RWPE2 (cell line): ENCODE results near the gene B4GALNT3.
A peak's percentile ranks its signal among the peaks of the same experiment; 100 is the strongest.

ENCODE experiments used
- ATAC-seq: fragments of 200-7000 bp; cut with Tn5 transposase; 3 replicates; pipeline ENCODE4 v1.9.1; 2021; ENCODE audit warnings: low read depth
- DNase-seq: peaks from one replicate; pipeline ENCODE4 v3.0.0-alpha.2; 2020; ENCODE audit warnings: low spot score
- H3K27ac ChIP-seq: fragments of 450-650 bp; 2 replicates; pipeline ENCODE4 v1.5.1; 2017; ENCODE audit warnings: mild to moderate bottlenecking; ENCODE audit not compliant: poor library complexity, severe bottlenecking
- H3K27me3 ChIP-seq: fragments of 250-450 bp; sonication (Bioruptor Pico); 2 replicates; pipeline ENCODE4 v1.5.1; 2021; ENCODE audit warnings: mild to moderate bottlenecking, moderate library complexity; ENCODE audit not compliant: insufficient read depth, poor library complexity, severe bottlenecking
- H3K36me3 ChIP-seq: fragments of 250-450 bp; sonication (Bioruptor Pico); 2 replicates; pipeline ENCODE4 v1.5.1; 2020; ENCODE audit warnings: low read depth, mild to moderate bottlenecking, moderate library complexity
- H3K4me1 ChIP-seq: fragments of 250-450 bp; sonication (Bioruptor Pico); 2 replicates; pipeline ENCODE4 v1.5.1; 2021; ENCODE audit warnings: mild to moderate bottlenecking, moderate library complexity; ENCODE audit not compliant: insufficient read depth, poor library complexity, severe bottlenecking
- H3K4me3 ChIP-seq: fragments of 250-450 bp; sonication (Bioruptor Pico); 2 replicates; pipeline ENCODE4 v1.5.1; 2021; ENCODE audit warnings: mild to moderate bottlenecking, moderate library complexity; ENCODE audit not compliant: severe bottlenecking
- H3K9me3 ChIP-seq: fragments of 250-450 bp; sonication (Bioruptor Pico); 2 replicates; pipeline ENCODE4 v1.5.1; 2021; ENCODE audit warnings: mild to moderate bottlenecking, moderate library complexity; ENCODE audit not compliant: severe bottlenecking
- TF ChIP-seq, protein P1 (sequence below): fragments of 450-650 bp; IDR thresholded peaks from one replicate; pipeline ENCODE4 v1.5.1; 2017; ENCODE audit warnings: mild to moderate bottlenecking, moderate library complexity; ENCODE audit not compliant: poor library complexity, severe bottlenecking

B4GALNT3 gene

DNA sequence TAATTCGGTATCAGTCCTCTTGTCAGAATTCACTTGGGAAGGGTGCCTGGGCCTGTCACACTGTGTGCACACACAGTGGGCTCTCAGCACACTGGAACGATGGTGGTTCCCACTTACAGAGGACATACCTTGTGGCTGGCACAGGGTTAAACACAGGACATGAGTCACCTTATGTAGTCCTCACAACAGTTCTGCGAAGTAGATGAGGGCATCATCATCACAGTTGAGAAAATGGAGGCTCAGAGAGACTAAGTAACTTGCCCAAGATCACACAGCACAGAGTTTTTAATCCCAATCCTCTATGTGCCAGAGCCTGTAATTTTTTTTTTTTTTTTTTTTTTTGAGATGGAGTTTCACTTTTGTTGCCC lies 112.8 kb downstream of the B4GALNT3 start:
- peaks cover 19% of the 10 kb centered on the region for H3K4me1 ChIP-seq
- H3K4me3 ChIP-seq = no peak overlapping the region
- H3K9me3 ChIP-seq = no peaks in the 10 kb centered on the region
- peak overlapping the region; percentile 93 for H3K27ac ChIP-seq
- no peaks in the 10 kb centered on the region for H3K36me3 ChIP-seq
- TF ChIP-seq, protein P1, sequence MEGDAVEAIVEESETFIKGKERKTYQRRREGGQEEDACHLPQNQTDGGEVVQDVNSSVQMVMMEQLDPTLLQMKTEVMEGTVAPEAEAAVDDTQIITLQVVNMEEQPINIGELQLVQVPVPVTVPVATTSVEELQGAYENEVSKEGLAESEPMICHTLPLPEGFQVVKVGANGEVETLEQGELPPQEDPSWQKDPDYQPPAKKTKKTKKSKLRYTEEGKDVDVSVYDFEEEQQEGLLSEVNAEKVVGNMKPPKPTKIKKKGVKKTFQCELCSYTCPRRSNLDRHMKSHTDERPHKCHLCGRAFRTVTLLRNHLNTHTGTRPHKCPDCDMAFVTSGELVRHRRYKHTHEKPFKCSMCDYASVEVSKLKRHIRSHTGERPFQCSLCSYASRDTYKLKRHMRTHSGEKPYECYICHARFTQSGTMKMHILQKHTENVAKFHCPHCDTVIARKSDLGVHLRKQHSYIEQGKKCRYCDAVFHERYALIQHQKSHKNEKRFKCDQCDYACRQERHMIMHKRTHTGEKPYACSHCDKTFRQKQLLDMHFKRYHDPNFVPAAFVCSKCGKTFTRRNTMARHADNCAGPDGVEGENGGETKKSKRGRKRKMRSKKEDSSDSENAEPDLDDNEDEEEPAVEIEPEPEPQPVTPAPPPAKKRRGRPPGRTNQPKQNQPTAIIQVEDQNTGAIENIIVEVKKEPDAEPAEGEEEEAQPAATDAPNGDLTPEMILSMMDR = no peak
- ATAC-seq (no peak), DNase-seq (no peak)
- H3K27me3 ChIP-seq = no peaks in the 10 kb centered on the region

DNA sequence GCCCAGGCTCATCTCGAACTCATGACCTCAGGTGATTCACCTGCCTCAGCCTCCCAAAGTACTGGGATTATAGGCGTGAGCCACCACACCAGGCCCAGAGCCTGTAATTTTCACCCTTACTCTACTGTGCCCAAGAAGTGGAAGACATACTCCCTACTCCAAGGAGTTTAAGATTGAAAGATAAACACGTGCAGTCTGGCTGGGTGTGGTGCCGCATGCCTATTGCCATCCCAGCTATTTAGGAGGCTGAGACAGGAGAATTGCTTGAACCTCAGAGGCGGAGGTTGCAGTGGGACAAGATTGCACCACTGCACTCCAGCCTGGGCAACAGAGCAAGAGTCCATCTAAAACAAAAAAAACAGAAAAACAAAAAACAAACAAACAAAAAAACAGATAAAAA lies 113.5 kb downstream of the B4GALNT3 start:
- peaks cover 19% of the 10 kb centered on the region for H3K4me1 ChIP-seq
- TF ChIP-seq, protein P1 = no peak
- H3K36me3 ChIP-seq = no peaks in the 10 kb centered on the region
- DNase-seq (no peak), ATAC-seq (no peak)
- no peaks in the 10 kb centered on the region for H3K27me3 ChIP-seq
- H3K9me3 ChIP-seq = no peaks in the 10 kb centered on the region
- no peak overlapping the region for H3K4me3 ChIP-seq
- no peak overlapping the region for H3K27ac ChIP-seq

DNA sequence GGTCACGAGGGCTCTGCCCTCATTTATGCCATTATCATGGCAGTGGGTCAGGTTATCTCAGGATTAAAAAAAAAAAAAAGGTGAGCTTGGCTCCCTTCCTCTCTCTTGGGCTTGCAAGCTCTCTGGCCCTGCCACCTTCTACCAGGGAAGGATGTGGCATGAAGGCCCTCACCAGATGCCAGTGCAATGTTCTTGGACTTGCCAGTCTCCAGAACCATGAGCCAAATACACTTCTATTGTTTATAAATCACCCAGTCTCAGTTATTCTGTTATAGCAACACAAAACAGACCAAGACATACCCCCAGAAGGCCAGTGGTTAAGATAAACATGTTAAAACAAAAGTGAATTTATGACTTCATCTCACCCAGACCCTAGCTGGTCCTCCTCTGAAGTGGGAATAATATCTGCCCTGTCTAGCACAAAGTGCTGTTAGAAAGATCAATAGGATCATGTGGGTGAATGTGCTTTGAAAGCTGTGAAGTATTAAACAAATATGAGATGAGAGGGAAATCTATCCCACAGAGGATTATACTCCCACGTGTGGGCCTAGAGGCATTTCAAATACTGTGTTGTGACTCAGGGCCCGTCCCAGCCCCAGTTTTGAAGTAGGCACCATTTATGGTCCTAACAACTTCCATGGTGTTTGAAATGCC lies 114.9 kb downstream of the B4GALNT3 start:
- DNase-seq = no peak
- H3K36me3 ChIP-seq = no peaks in the 10 kb centered on the region
- no peak for ATAC-seq
- no peaks in the 10 kb centered on the region for H3K9me3 ChIP-seq
- H3K27me3 ChIP-seq = no peaks in the 10 kb centered on the region
- peaks cover 31% of the 10 kb centered on the region for H3K4me1 ChIP-seq
- TF ChIP-seq, protein P1 = no peak
- peak overlapping the region; percentile 47 for H3K27ac ChIP-seq
- H3K4me3 ChIP-seq = no peak overlapping the region

DNA sequence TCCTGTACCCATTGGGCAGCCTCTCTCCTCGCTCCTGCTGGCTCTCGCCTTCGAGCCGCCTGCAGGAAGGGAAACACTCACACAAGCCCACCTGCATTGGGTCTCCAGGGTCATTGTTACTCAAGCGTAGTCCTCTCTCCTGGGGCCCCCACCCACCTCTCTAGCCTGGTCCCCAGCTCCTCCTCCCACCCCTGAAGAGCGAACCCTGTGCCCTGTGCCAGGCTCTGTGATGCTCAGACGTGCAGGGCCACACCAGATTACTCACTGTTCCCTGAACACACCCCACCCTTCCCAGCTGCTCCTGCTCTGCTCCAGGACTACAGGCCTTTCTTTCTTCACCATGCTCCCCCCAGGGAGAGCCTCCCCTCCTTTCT lies 115.4 kb downstream of the B4GALNT3 start:
- H3K4me3 ChIP-seq = no peak overlapping the region

More for the DNA sequence above, 115.4 kb downstream of the B4GALNT3 start:
- ATAC-seq = no peak
- DNase-seq = no peak
- Histone ChIP-seq H3K9me3 (no peaks in the 10 kb centered on the region), H3K27me3 (no peaks in the 10 kb centered on the region), H3K4me1 (peaks cover 32% of the 10 kb centered on the region), H3K36me3 (no peaks in the 10 kb centered on the region), H3K27ac (peak overlapping the region; percentile 47)
- TF ChIP-seq, protein P1 = no peak
